ENCODE measurements around the gene PDCD11.
A peak's percentile ranks its signal among the peaks of the same experiment; 100 is the strongest.
"Not testable (repeated sequence)": the region's sequence is repeated elsewhere in the genome, so short reads cannot be mapped to it uniquely, and the experiment has no call there.

Gene PDCD11, protein sequence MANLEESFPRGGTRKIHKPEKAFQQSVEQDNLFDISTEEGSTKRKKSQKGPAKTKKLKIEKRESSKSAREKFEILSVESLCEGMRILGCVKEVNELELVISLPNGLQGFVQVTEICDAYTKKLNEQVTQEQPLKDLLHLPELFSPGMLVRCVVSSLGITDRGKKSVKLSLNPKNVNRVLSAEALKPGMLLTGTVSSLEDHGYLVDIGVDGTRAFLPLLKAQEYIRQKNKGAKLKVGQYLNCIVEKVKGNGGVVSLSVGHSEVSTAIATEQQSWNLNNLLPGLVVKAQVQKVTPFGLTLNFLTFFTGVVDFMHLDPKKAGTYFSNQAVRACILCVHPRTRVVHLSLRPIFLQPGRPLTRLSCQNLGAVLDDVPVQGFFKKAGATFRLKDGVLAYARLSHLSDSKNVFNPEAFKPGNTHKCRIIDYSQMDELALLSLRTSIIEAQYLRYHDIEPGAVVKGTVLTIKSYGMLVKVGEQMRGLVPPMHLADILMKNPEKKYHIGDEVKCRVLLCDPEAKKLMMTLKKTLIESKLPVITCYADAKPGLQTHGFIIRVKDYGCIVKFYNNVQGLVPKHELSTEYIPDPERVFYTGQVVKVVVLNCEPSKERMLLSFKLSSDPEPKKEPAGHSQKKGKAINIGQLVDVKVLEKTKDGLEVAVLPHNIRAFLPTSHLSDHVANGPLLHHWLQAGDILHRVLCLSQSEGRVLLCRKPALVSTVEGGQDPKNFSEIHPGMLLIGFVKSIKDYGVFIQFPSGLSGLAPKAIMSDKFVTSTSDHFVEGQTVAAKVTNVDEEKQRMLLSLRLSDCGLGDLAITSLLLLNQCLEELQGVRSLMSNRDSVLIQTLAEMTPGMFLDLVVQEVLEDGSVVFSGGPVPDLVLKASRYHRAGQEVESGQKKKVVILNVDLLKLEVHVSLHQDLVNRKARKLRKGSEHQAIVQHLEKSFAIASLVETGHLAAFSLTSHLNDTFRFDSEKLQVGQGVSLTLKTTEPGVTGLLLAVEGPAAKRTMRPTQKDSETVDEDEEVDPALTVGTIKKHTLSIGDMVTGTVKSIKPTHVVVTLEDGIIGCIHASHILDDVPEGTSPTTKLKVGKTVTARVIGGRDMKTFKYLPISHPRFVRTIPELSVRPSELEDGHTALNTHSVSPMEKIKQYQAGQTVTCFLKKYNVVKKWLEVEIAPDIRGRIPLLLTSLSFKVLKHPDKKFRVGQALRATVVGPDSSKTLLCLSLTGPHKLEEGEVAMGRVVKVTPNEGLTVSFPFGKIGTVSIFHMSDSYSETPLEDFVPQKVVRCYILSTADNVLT (N-terminal part only)

GRCh38 chr10:103396067-103396788, at the start of gene PDCD11, which contains the start of gene ATP5MK:
TSS of gene PDCD11 (plus strand) at chr10:103396626. CDS start at chr10:103398427, 1,801 bp downstream.
TSS of gene ATP5MK (minus strand) at chr10:103396475. CDS start at chr10:103392457, 4,018 bp downstream.
- peaks cover 26% of the 10 kb centered on the region for H3K36me3 ChIP-seq

DNA sequence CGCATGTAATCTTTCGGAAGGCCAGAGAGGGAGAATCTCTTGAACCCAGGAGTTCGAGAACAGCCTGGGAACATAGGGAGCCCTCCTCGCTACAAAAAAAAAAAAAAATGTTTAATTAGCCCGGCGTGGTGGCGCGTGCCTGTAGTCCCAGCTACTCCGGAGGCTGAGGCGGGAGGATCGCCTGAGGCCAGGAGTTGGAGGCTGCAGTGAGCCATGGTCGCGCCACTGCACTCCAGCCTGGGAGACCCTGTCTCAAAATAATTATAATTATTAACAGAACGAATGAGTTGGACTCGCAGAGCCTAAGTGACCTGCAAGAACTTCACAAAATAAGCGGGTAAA, 46.3 kb upstream of the PDCD11 start:
- Histone ChIP-seq H3K27ac (no peak overlapping the region), H3K9me3 (no peaks in the 10 kb centered on the region), H3K27me3 (no peaks in the 10 kb centered on the region), H3K4me1 (ENCODE audit: control insufficient read depth in 1 of 2, insufficient read depth in 1 of 2, low read depth in 1 of 2, low read length in 1 of 2) (peaks cover 3 to 4% of the 10 kb centered on the region in 2 experiments), H3K4me3 (ENCODE audit: low read depth in 1 of 2, low read length in 1 of 2) (peak overlapping the region; percentile 69 to 88), H3K36me3 (no peaks in the 10 kb centered on the region)
- TF ChIP-seq, protein P1, sequence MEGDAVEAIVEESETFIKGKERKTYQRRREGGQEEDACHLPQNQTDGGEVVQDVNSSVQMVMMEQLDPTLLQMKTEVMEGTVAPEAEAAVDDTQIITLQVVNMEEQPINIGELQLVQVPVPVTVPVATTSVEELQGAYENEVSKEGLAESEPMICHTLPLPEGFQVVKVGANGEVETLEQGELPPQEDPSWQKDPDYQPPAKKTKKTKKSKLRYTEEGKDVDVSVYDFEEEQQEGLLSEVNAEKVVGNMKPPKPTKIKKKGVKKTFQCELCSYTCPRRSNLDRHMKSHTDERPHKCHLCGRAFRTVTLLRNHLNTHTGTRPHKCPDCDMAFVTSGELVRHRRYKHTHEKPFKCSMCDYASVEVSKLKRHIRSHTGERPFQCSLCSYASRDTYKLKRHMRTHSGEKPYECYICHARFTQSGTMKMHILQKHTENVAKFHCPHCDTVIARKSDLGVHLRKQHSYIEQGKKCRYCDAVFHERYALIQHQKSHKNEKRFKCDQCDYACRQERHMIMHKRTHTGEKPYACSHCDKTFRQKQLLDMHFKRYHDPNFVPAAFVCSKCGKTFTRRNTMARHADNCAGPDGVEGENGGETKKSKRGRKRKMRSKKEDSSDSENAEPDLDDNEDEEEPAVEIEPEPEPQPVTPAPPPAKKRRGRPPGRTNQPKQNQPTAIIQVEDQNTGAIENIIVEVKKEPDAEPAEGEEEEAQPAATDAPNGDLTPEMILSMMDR (IDR thresholded peaks at IDR 0.05), result no peak

More at GRCh38 chr10:103396067-103396788, at the start of gene PDCD11, which contains the start of gene ATP5MK:
- Histone ChIP-seq H3K9me3 (no peaks in the 10 kb centered on the region), H3K4me1 (ENCODE audit: control insufficient read depth in 1 of 2, insufficient read depth in 1 of 2, low read depth in 1 of 2, low read length in 1 of 2) (peaks cover 12 to 20% of the 10 kb centered on the region in 2 experiments), H3K4me3 (ENCODE audit: low read depth in 1 of 2, low read length in 1 of 2) (peak within 1 kb of the TSS; percentile 78 to 90), H3K27me3 (no peaks in the 10 kb centered on the region), H3K27ac (peak within 1 kb of the TSS; percentile 74)
- TF ChIP-seq, protein P1 (IDR thresholded peaks at IDR 0.05), result peak; percentile 22

DNA sequence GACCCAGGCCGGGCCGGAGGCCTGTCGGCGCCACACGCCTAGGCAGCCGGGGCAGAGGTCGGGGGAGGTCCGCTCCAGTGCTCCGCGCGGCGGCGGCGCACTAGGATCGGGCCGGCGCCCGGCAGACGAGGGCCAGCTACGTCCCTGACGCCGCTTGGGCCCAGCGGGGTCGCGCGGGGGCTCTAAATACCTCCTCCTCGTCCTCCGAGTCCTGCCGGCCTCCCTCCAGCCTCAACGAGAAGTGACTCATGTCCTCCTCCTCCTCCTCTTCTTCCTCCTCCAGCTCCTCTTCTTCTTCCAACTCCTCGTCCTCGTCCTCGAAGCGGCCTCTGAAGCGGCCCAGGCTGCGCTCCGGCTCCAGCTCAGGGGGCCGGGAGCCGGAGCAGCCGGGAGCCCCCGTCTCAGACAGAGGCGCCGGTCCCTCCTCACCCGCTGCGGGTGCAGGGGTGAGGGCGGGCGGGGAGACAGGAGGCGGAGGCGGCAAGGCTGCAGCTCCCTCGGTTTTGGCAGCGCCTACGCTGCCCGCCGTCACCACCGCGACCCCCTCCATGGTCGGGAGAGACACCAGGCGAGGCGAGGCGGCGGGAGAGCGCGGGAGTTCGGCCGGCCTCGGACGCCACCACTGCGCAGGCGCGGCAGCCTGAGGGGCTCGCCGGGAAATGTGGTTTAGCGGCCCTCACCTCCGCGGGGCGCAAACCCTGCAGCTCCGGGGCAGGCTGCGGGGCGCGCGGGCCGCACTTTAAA, 45.7 kb upstream of the PDCD11 start, which contains the start of gene PCGF6:
Gene PCGF6, minus strand, starts transcription at position 624 of the 744 bp plus-strand sequence. Its CDS starts 74 bp downstream, at position 550.
- TF ChIP-seq, protein P1 (IDR thresholded peaks at IDR 0.05), result no peak
- peaks cover 3 to 4% of the 10 kb centered on the region in 2 experiments for H3K4me1 ChIP-seq (ENCODE audit: control insufficient read depth in 1 of 2, insufficient read depth in 1 of 2, low read depth in 1 of 2, low read length in 1 of 2)
- H3K36me3 ChIP-seq, result no peaks in the 10 kb centered on the region

DNA sequence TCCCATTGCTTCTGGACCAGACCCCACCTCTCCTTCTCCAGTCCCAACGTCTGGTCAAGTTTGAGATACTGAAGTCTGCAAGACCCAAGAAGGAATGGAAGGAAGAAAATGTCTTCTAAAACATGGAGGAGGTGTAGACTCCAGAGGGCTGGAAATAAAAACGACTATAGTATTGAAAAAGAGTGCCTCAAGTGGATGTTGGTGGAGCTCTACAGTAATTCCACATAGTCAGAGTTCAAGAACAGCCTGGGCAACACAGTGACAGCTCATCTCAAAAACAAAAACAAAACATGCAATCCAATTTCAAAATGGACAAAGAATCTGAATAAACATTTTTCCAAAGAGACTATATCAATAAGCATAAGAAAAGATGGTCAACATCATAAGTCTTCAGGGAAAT, 43.1 kb upstream of the PDCD11 start:
- H3K4me1 ChIP-seq (ENCODE audit: control insufficient read depth in 1 of 2, insufficient read depth in 1 of 2, low read depth in 1 of 2, low read length in 1 of 2), result peaks cover 3 to 4% of the 10 kb centered on the region in 2 experiments
- no peak overlapping the region for H3K4me3 ChIP-seq (ENCODE audit: low read depth in 1 of 2, low read length in 1 of 2)
- no peaks in the 10 kb centered on the region for H3K27me3 ChIP-seq
- no peak overlapping the region for H3K27ac ChIP-seq
- TF ChIP-seq, protein P1 (IDR thresholded peaks at IDR 0.05), result no peak
- H3K9me3 ChIP-seq, result no peaks in the 10 kb centered on the region
- no peaks in the 10 kb centered on the region for H3K36me3 ChIP-seq

More for the DNA sequence above, 45.7 kb upstream of the PDCD11 start, which contains the start of gene PCGF6:
- Histone ChIP-seq H3K27ac (peak within 1 kb of the TSS; percentile 45), H3K9me3 (no peaks in the 10 kb centered on the region), H3K27me3 (no peaks in the 10 kb centered on the region), H3K4me3 (ENCODE audit: low read depth in 1 of 2, low read length in 1 of 2) (peak within 1 kb of the TSS; percentile 69 to 88)

DNA sequence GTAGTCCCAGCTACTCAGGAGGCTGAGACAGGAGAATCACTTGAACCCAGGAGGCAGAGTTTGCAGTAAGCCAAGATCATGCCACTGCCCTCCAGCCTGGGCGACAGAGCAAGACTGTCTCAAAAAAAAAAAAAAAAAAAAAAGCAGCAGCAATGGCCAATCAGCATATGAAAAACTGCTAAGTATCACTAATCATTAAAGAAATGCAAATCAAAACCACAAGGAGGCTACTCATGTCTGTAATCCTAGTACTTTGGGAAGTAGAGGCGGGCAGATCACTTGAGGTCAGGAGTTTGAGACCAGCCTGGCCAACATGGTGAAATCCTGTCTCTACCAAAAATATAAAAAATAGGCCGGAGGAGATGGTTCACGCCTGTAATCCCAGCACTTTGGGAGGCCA, 41.9 kb upstream of the PDCD11 start:
- H3K36me3 ChIP-seq; H3K27me3 ChIP-seq; H3K9me3 ChIP-seq; H3K27ac ChIP-seq; H3K4me1 ChIP-seq (ENCODE audit: control insufficient read depth in 1 of 2, insufficient read depth in 1 of 2, low read depth in 1 of 2, low read length in 1 of 2); H3K4me3 ChIP-seq (ENCODE audit: low read depth in 1 of 2, low read length in 1 of 2): not testable (repeated sequence)
